GM12878 (cell line): Measurements from ENCODE around the gene CREBBP. TPM values are rescaled to one million over a fixed set of nuclear protein-coding genes. Genes with fewer than 3 reads are reported as not detected.

Experiments
- ATAC-seq: fragments of 200-7000 bp; cut with Tn5 transposase; 3 replicates; pipeline ENCODE4 v1.9.1; 2020; ENCODE audit warnings: mild to moderate bottlenecking, moderate library complexity
- BruUV-seq: library from RNA; stranded (reverse); fragments of 400-500 nt; replicated peaks from 2 replicates; lab custom pipeline; 2021; lab: Mats Ljungman, UMichigan
- CTCF ChIA-PET: fragments of 300-600 bp; sonication (Branson Sonifier 250); formaldehyde crosslinking; extraction: SDS; loops from one replicate; lab custom pipeline; 2021; ENCODE audit warnings: inconsistent platforms; lab: Yijun Ruan, JAX
- POLR2A ChIA-PET: fragments of 350-600 bp; formaldehyde crosslinking; extraction: SDS; loops from one replicate; lab custom pipeline; 2021; ENCODE audit warnings: inconsistent platforms; lab: Charles Lee
- RAD21 ChIA-PET: fragments of 300-600 bp; sonication (Branson Sonifier 250); formaldehyde crosslinking; loops from one replicate; lab custom pipeline; 2023; ENCODE audit warnings: antibody characterized with exemption; ENCODE audit not compliant: unreplicated experiment; lab: Charles Lee
- SMC1A ChIA-PET: fragments of 300-600 bp; sonication (Branson Sonifier 250); formaldehyde crosslinking; loops from one replicate; lab custom pipeline; 2023; ENCODE audit not compliant: unreplicated experiment, uncharacterized antibody; lab: Charles Lee
- DNase-seq: peaks from one replicate; pipeline ENCODE4 v3.0.0-alpha.2; 2011; ENCODE audit warnings: low read depth, low spot score
- FAIRE-seq: peaks from 3 replicates; lab custom pipeline; 2011; peaks lifted over from hg19 to GRCh38; lab: Jason Lieb, UNC
- H2AFZ ChIP-seq: 2 replicates; pipeline ENCODE4 v1.6.0; 2011; ENCODE audit warnings: low read depth, low read length, control low read depth; ENCODE audit not compliant: control insufficient read depth
- H3K27ac ChIP-seq: 2 replicates; pipeline ENCODE4 v1.5.1; 2011; ENCODE audit warnings: control low read depth; ENCODE audit not compliant: control insufficient read depth, insufficient read depth
- H3K27me3 ChIP-seq, 2 experiments: replicated peaks in 1 of 2; 2 replicates each; pipeline versions ENCODE4 v1.6.0 to v1.6.1; 2011; ENCODE audit warnings: low read length in 1 of 2; ENCODE audit not compliant: control insufficient read depth in 2 of 2, insufficient read depth in 2 of 2
- H3K36me3 ChIP-seq, 2 experiments: 2 replicates each; pipeline ENCODE4 v1.5.1; 2011; ENCODE audit warnings: low read length in 1 of 2; ENCODE audit not compliant: control insufficient read depth in 2 of 2, insufficient read depth in 2 of 2
- H3K4me1 ChIP-seq: 2 replicates; pipeline ENCODE4 v1.6.1; 2011; ENCODE audit warnings: mild to moderate bottlenecking, low read length, moderate library complexity, mixed read lengths; ENCODE audit not compliant: control insufficient read depth, insufficient read depth
- H3K4me2 ChIP-seq: 2 replicates; pipeline ENCODE4 v1.6.0; 2011; ENCODE audit warnings: control low read depth; ENCODE audit not compliant: control insufficient read depth, insufficient read depth
- H3K4me3 ChIP-seq: fragments of 200-600 bp; sonication (generic); 2 replicates; pipeline ENCODE4 v1.5.1; 2016
- H3K79me2 ChIP-seq: 2 replicates; pipeline ENCODE4 v1.6.0; 2011; ENCODE audit warnings: low read length; ENCODE audit not compliant: control insufficient read depth, insufficient read depth
- H3K9ac ChIP-seq: 2 replicates; pipeline ENCODE4 v1.8.0; 2011; ENCODE audit warnings: low read length, control low read depth, mixed read lengths; ENCODE audit not compliant: control insufficient read depth, insufficient read depth
- H3K9me3 ChIP-seq: replicated peaks from 3 replicates; pipeline ENCODE4 v1.5.1; 2011; ENCODE audit warnings: mild to moderate bottlenecking, low read length; ENCODE audit not compliant: control insufficient read depth, insufficient read depth
- H4K20me1 ChIP-seq: 2 replicates; pipeline ENCODE4 v1.6.0; 2011; ENCODE audit not compliant: control insufficient read depth, insufficient read depth
- FOXK2 ChIP-seq: fragments of 450-650 bp; IDR thresholded peaks from 2 replicates; pipeline ENCODE4 v1.6.1; 2017; ENCODE audit warnings: mild to moderate bottlenecking, moderate library complexity
- MEF2A ChIP-seq: IDR thresholded peaks from 2 replicates; pipeline ENCODE4 v1.6.1; 2011; ENCODE audit warnings: low read depth, mild to moderate bottlenecking, low read length, moderate library complexity; ENCODE audit not compliant: insufficient read depth
- NBN ChIP-seq: fragments of 450-650 bp; IDR thresholded peaks from 2 replicates; pipeline ENCODE4 v1.6.1; 2016
- RUNX3 ChIP-seq: IDR thresholded peaks from 2 replicates; pipeline ENCODE4 v1.6.1; 2012; ENCODE audit warnings: low read length, inconsistent platforms
- WGBS: methylation state at CpG from one replicate; pipeline ENCODE4 v1.1.6; 2016; ENCODE audit warnings: low lambda C conversion rate; ENCODE audit not compliant: insufficient replicate concordance, insufficient coverage; ENCODE audit errors: missing lambda C conversion rate; 5-methylcytosine and 5-hydroxymethylcytosine counted together
- in situ Hi-C: fragments of 300-500 bp; cut with MboI; formaldehyde crosslinking; loops from 9 replicates; pipeline ENCODE4 v1.14.3; 2018; ENCODE audit warnings: mixed read lengths
- intact Hi-C: fragments of 100-400 bp; cut with micrococcal nuclease; formaldehyde crosslinking; loops from one replicate; pipeline ENCODE4 v1.14.2; 2022; ENCODE audit not compliant: unreplicated experiment
- polyA plus RNA-seq, 11 experiments: library from polyadenylated mRNA; depleted of rRNA in 4 of 11; unstranded in 6 of 11; stranded (reverse) in 5 of 11; fragments of >200 nt; fragmentation: Nextera tagmentation in 4 of 11; fragmentation: Illumina TruSeq in 1 of 11; extraction: Ambion mirVana in 4 of 11; extraction: Trizol in 1 of 11; gene quantifications; 1 replicate in 1 of 11; 2 replicates in 10 of 11; pipeline versions ENCODE4 v1.2.1 to v1.2.3, GENCODE V29; 2011 to 2016; ENCODE audit warnings: inconsistent platforms in 2 of 11, missing spikeins in 2 of 11, low read depth in 1 of 11
- total RNA-seq, 4 experiments: library from RNA; depleted of rRNA in 3 of 4; stranded (reverse); fragments of >200 nt in 3 of 4; fragmentation: Illumina TruSeq in 1 of 4; extraction: Trizol in 1 of 4; gene quantifications; 2 replicates each; pipeline versions ENCODE4 v1.2.1 to v1.2.3, GENCODE V29; 2013 to 2021

CREBBP gene
- total and polyA plus RNA-seq, 10 of the 15 experiments (the other 5 are each of a cell fraction or from before 2014, with no cell fraction given) = 3.4 to 32.7 (median 7.9) TPM

DNA sequence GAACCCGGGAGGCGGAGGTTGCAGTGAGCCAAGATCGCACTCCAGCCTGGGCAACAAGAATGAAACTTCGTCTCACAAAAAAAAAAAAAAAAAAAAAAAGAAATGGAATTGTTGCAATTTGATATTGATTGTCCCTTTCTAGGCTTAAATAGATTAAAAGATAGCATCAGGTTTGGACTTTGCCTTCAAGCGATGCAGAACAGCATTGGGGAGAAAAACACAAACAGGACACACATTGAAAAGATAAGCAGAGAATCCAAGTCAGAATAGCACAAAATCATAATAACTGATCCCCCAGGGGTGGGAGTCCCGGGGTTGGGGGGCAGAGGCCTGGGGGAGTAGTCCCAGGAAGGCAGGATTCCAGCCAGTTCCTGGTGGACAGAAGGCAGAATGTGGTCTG lies 3.9 kb upstream of the CREBBP start:
- H3K9ac ChIP-seq = no peak overlapping the region
- SMC1A ChIA-PET = no interaction called here
- no peak overlapping the region for H3K4me3 ChIP-seq
- peaks cover 4% of the 10 kb centered on the region for H3K79me2 ChIP-seq
- WGBS = 70% methylated on average over 5 of the region's 6 CpGs
- BruUV-seq = no TSS peak
- POLR2A ChIA-PET = no interaction called here
- in situ Hi-C loops = no loop called here
- TF ChIP-seq RUNX3 (no peak), MEF2A (no peak)
- no peaks in the 10 kb centered on the region for H4K20me1 ChIP-seq
- H3K36me3 ChIP-seq = no peaks in the 10 kb centered on the region
- H3K27me3 ChIP-seq = no peaks in the 10 kb centered on the region; a peak in 1 of 4 replicates
- H3K4me2 ChIP-seq = no peak overlapping the region
- no peak for DNase-seq
- no peaks in the 10 kb centered on the region for H3K4me1 ChIP-seq
- no peak for ATAC-seq
- intact Hi-C loops = no loop called here
- RAD21 ChIA-PET = no interaction called here
- no peaks in the 10 kb centered on the region for H3K9me3 ChIP-seq
- no peak for FAIRE-seq
- no peak overlapping the region for H3K27ac ChIP-seq
- no peak overlapping the region for H2AFZ ChIP-seq
- CTCF ChIA-PET = no interaction called here

- intact Hi-C loops = no loop called here
- CTCF ChIA-PET = no interaction called here
Measured at GRCh38 chr16:3882531-3882930, 2.0 kb upstream of the CREBBP start.

More at GRCh38 chr16:3882531-3882930, 2.0 kb upstream of the CREBBP start:
- H3K27ac ChIP-seq = no peak overlapping the region
- no peak for ATAC-seq
- no peak for TF ChIP-seq FOXK2
- no peak for TF ChIP-seq NBN
- no peak overlapping the region for H3K4me2 ChIP-seq
- 63% methylated on average over 3 of the region's 3 CpGs for WGBS
- H3K79me2 ChIP-seq = peaks cover 23% of the 10 kb centered on the region
- POLR2A ChIA-PET = interaction anchor here (0.7 kb wide), 1 partner anchor 164 kb away, joined by 3 read pairs; no protein-coding TSS in a partner anchor
- no peaks in the 10 kb centered on the region for H3K36me3 ChIP-seq
- H3K4me3 ChIP-seq = no peak overlapping the region
- no peaks in the 10 kb centered on the region for H3K9me3 ChIP-seq
- no TSS peak for BruUV-seq
- no peak overlapping the region for H2AFZ ChIP-seq
- no peak for FAIRE-seq
- no peak for DNase-seq
- in situ Hi-C loops = no loop called here
- SMC1A ChIA-PET = interaction anchor here (1.2 kb wide), 1 partner anchor 85 kb away, joined by 3 read pairs; no protein-coding TSS in a partner anchor
- RAD21 ChIA-PET = no interaction called here
- H3K27me3 ChIP-seq = no peaks in the 10 kb centered on the region; a peak in 1 of 4 replicates
- H3K9ac ChIP-seq = no peak overlapping the region
- H4K20me1 ChIP-seq = peaks cover 6% of the 10 kb centered on the region; the same call in 1 of the 2 replicates
- peaks cover 9% of the 10 kb centered on the region for H3K4me1 ChIP-seq
